HG02588 (cell line): ENCODE data around the gene UTP25.
"Not testable (repeated sequence)": the region's sequence is repeated elsewhere in the genome, so short reads cannot be mapped to it uniquely, and the experiment has no call there.

Experiments used
- ATAC-seq: cut with Tn5 transposase; IDR thresholded peaks from one replicate; pipeline ENCODE4 v1.9.1; 2021; ENCODE audit warnings: mild to moderate bottlenecking, moderate library complexity; ENCODE audit not compliant: unreplicated experiment

Gene UTP25, protein sequence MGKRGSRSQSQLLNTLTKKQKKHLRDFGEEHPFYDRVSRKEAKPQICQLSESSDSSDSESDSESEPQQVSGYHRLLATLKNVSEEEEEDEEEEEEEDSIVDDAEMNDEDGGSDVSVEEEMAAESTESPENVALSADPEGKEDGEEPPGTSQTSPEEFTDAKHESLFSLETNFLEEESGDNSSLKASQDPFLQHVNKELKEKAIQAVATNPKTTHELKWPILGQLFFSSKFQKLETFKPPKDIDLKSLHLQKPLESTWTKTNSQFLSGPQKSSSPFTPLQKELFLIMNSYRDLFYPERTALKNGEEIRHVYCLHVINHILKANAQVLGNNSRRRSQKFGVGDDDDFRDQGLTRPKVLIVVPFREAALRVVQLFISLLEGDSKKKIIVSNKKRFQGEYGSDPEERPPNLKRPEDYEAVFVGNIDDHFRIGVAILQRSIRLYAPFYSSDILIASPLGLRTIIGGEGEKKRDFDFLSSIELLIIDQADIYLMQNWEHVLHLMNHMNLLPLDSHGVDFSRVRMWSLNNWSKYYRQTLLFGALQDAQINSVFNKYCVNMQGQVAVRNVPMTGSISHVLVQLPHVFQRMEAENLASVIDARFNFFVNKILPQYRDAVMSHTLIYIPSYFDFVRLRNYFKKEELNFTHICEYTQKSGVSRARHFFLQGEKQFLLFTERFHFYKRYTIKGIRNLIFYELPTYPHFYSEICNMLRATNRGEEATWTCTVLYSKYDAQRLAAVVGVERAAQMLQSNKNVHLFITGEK

DNA sequence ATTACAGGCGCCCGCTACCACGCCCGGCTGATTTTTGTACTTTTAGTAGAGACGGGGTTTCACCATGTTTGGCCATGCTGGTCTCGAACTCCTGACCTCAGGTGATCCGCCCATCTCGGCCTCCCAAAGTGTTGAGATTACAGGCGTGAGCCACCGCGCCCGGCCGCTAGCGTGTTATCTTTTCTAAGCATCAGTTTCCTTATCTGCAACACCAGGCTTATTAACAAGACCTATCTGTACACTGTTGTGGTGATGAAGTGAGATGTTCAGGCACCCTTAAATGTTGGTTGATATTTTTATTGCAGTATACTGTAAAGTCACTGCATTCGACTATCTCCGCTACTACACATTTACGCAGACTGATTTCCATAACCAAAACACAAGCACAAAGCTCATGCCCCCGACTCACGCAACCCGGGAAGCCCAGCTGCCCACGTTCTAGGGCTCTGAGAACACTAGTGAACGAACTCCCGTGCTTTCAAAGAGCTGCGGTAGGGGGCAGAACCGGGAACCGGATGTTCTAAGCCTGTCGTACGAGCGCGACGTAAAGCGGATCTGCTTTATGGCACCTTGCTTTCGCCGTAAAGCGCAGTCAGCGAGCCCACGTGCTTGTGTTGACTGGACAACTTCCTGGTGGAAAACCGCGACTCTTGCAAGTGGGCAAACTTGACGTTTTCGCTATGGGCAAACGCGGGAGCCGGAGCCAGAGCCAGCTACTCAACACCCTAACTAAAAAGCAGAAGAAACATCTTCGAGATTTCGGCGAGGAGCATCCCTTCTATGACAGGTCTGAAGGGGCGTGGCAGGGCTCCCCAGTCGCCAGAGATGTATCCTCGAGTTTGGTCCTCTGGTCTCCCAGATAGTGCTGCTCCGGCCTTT is at the start of gene UTP25:
UTP25 (plus strand) TSS at position 589 of the 879 bp plus-strand sequence; CDS start at position 681, 92 bp downstream.
- peak; percentile 95 for ATAC-seq

DNA sequence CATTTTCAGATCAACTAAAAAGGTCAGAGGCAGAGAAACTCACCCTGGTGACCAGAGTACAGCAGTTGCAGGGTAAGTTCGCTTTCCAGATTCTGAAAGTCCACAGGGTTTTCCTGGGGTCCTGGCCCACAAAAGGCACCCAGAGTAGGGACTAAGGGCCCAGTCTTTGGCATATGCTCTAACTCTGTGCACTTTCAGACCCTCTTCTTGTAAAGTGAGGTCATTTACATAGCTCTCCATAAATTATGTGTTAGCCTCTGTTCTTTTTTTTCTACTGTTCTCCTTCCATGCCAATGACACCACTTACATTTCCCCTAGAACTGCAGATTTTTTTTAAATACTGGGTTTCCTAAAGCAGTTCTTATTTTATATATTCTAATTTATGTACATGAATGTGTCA is 49.7 kb upstream of the UTP25 start:
- no peak for ATAC-seq

DNA sequence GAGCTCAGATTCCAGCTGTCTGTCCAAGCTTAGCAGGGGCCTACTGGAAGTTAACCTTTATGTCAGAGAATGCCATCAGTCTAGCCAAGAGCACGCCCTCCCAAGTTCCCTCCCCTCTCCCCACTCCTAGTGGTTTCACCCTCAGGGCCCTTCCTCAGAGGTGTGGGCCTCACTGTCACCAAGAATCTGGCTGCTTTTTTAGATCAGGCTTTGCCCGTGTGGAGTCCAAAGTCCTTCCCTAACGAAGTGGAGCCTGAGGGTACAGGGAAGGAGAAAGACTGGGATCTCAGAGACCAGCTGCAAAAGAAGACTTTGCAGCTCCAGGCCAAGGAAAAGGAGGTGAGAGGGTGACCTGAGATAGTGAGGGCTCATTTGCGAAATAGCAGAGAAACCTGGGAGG is 47.5 kb upstream of the UTP25 start:
- no peak for ATAC-seq

DNA sequence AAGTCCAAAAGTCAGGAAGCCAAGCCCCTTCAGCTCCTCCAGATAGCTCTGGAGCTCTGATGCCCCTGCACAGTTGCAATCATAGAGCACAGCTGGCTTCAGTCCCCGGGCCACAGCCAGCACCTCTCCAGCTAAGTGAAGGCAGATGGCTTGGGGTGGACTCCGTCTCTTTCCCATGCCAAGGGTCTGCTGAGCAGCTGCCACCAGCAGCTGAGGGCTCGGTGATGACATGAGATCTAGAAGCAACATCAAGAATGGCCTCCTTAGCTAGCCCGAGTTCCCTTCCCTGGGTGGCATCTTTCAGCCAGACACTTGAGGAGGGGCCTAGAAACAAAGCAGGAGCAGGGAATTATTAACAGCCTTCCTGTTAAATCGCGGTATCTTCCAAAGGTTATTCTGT is 44.4 kb upstream of the UTP25 start:
- ATAC-seq, result no peak

DNA sequence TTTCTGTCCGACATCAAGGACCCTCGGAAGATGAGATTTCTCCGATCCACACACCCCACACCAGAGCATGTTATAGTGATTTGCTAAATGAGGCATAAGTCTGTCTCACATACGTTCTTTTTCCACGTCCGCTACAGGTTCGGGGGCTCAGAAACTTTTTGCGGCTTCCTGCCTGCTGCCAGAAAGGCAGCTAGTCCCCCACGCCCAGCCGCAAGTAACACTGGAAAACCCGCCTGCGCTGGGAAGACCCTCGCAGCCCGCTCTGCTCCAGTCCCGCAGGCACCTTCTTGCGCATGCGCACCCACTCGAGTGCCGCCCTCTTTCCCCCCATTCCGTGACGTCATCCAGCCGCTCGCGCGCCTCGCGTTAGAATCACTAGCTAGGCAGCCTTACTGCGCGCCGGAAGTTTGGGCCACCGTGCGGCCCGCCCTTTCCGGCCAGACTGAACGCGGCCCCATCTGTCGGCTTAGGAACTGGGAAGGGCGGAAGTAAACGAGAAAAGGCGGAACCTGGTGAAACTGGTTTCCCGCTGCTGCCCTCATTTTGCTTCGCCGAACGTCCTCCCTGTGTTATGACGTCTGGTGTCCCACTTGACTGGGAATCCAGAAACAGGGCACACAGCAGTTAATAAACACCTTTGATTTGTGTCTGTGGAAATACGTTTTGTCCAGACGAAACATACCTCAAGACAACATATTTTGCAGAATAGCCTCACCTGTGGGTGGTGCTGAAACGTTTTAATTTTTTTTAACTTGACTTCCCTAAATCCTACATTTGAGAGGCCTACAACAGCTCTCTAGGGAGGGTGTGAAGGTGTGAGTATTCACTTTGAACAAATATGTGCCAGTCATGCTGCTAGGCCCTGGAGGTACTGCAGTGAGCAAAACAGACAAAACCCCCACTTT is 43.3 kb upstream of the UTP25 start, which contains the start of gene C1orf74:
C1orf74 (minus strand) TSS at position 295 of the 905 bp plus-strand sequence. CDS start 925 bp downstream, outside the sequence.
- peak; percentile 99 for ATAC-seq

DNA sequence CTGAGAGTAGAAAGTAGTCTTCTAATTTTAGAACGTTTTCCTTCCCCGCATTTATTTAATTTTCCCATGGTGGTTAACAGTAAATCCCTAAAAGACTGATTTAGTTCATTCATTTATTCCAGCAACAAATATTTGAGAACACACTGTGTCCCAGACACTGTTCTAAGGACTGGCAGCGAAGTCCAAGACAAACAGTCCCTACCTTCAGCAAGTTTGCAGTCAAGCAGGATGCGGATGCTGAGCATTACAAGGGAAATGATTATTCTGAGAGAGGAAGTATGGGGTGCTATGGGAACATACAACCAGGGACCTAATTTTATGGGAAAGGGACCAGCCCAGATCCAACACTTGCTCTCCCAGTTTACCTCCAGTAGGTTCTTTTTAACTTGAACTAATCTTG is 42.2 kb upstream of the UTP25 start:
- no peak for ATAC-seq

DNA sequence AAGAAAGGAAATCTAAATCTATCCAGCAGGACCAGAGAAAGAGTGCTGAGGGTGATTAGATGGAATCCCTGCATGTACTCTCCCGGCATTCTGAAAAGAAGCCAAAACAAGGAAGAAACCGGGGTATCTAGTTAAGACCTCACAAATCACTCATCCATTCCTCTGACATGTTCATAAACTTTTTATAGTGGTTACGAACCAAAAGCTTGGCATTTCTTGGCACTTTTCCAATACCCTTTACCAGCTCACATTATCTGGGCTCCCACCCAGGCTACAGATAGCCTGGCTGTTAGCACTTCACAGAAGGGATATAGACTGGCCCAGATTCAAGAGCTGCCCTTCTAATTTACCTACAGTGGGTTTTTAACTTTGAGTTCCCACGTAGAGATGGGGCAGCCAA is 41.6 kb upstream of the UTP25 start:
- no peak for ATAC-seq

DNA sequence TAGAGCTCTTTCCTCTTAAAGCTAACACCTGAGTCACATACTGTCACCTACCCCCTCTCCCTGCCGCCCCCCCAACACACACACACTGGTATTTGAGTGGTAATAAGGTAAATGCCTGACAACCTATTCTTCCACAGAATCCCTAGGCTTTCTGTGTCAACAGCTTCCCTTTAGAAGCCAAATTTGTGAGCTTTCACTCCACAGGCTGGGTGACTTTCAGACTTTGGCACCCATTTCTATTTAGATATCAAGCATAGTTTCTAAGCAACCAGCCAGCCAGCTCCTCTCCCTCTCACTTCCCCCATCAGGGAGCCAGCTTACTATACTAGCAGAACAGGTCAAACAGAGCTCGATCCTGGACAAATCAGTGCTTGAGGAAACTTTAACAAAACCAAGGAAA is 40.2 kb upstream of the UTP25 start:
- no peak for ATAC-seq

DNA sequence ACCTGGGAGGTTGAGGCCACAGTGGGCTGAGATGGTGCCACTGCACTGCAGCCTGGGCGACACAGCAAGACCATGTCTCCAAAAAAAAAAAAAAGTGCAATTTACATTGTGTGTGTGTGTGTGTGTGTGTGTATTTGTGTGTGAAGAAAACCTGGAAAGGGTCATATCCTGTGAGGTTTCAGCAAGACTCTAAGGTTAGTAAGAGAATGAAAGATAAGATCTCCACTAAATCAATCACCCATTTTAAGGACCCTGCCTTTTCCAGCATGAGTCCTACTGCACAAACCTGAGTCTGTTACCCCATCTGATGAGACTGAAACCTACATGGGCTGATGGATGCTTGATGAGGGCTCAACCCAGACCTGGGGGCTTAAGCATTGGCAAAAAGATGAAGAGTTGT is 38.5 kb upstream of the UTP25 start:
- ATAC-seq, result no peak

DNA sequence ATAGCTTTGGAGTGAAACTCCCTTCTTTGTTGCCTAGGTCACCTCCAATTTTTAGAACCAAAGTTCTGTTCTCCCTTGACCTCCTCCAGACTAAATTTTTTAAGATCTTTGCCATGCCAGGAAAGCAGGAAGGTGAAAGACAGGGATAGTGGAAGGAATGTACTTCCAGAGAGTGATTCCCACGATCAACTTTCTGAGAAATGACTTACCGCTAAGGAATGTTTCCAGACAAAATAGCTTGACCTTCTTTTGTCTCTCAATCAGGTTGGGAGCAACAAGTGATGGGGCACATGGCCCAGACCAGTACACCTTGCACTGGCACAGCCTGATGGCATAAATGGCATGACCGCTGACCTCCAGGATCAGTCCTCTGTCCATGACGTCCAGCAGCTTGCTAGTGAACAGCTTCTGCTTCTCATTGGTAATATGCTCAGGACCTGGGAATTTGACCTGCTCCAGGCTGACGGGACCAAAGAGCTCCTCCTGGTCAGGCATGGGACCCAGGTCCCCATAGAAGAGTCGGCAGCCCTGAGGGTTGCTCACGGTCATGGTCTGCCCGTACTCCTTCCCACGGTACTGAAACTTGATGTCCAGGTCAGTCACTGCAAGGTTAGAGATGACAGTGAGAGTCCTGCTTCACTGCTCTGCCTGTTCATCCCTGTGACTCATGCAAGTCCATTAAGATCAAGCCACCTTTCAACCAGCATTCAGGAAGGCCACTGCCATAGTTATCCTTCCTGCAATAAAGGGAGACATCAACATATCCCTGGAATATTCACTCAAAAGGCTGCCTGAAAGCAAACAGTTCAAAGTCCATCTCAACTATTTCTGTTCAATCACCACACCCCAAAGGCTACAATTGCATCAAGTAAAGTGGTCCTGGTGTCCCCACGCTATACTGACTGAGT is 37.2 kb upstream of the UTP25 start:
- ATAC-seq, result no peak

DNA sequence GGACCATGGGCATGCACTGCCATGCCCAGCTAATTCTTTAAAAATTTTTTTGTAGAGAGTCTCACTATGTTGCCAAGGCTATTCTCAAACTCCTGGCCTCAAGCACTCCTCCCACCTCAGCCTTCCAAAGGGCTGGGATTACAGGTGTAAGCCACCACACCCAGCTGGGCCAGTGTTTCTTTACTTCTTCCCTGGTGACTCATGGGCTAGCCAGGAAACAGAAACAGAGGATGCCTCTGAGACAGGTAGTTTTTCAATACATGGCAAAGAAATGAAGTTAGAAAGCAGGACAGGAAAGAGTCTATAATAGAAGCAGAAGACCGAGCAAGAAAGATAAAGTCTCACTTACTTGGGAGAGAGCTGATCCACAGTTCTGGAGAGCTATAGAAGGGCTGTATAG is 35.9 kb upstream of the UTP25 start:
- ATAC-seq, result no peak

DNA sequence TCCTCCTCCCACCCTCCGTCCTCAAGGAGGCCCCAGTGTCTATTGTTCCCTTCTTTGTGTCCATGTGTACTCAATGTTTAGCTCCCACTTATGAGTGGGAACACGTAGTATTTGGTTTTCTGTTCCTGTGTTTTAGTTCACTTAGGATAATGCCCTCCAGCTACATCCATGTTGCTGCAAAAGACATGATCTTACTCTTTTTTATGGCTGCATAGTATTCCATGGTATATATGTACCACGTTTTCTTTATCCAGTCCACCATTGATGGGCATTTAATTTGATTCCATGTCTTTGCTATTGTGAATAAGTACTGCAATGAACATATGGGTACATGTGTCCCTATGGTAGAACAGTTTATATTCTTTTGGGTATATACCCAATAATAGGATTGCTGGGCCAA is 34.1 kb upstream of the UTP25 start:
- ATAC-seq, result not testable (repeated sequence)

DNA sequence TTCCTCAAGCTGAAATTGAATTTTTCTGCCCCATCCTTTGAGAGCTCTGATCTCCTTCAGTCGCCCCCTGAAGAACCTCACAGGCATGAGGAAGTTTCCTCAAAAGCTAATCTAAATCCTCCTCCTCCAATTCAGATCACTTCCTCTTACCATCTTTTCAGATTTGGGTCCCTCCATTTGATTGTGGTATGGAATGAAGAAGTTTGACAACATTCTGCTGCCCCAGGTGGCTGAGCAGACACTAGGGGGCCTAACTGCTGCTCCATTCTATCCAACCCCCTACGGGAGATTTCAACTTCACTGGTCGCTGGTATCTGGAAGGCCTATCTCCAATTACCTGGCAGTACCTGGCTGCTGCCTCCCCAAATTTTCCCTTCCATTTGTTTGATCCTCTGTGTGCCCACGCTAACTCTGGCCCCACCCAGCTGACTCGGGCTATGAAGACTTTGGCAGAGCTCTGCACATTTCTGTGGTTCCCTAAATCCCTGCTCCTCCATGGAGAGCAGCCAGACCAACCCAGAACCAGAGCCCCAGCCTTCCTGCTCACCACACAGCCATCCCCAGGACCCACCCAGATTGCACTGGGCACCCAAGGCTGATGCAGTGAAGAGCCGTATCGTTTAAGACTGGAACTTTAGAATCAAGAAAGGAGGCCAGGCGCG is 29.7 kb upstream of the UTP25 start:
- ATAC-seq, result no peak

DNA sequence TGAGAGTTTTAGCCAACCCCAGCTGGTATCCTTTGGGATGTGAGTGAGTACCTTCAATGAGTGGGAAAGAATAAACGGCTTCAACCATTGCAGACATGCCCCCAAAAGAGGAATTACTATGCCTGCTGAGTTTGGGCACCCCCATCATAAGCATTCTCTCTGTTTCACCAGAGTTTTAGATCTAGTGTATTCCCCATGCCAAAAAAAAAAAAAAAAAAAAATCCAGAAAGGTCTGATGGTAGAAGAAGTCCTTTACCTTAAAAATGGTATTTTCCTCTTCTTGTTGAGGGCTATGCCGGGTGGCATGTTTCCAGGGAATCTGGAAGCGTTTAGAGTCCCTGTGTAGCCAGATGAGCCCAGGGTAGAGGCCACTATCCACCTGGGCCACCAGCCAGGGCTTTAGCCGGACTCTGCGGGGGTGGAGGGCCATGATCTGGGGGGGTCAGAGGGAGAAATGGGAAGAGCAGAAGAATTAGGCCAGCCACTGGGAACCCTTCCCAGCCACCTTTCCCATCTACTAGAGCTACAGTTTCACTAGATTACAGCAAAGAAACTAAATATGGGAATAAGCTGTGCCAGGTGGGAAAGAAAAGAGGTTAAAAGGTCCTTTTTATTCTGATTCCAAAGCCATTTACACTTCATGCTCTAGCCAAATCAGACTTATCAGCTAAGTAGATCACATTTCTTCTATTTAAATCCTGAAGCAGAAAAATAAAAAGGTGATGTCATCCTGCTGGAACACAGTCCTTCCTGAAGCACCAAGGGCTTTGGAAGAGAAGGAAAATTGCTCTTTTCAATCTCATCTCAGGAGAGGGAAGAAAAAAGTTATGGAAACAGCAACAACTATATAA is 26.6 kb upstream of the UTP25 start:
- no peak for ATAC-seq

DNA sequence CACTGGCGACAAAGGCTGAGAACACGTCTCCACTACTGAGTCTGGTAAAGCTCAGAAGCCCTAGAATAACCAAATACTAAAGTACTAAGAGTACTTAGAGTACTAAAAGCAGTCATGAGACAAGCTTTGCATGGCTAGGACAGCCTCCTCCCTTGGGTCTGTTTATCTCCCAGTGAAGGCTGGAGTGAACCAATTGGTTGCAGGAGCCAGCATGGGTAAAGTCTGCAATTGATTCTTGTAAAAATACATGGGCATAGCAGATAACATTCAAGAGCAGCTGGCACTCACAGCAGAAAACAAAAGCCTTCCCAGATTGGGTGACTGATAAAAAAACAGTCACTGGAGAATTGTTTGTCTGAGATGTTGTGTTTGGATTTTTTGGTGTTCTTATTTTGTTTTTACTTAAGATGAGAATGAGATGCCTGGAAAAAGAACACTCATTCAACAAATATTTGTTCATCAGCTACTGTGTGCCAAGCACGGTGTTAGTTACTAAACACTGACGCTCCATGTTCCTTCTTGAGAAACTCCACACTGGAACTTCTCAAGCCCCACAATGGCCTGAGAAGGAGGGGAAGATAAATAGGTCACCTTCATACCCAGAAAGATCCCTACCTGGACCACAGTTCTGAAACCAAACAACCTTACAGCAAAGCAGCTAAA is 25.5 kb upstream of the UTP25 start:
- ATAC-seq, result no peak

DNA sequence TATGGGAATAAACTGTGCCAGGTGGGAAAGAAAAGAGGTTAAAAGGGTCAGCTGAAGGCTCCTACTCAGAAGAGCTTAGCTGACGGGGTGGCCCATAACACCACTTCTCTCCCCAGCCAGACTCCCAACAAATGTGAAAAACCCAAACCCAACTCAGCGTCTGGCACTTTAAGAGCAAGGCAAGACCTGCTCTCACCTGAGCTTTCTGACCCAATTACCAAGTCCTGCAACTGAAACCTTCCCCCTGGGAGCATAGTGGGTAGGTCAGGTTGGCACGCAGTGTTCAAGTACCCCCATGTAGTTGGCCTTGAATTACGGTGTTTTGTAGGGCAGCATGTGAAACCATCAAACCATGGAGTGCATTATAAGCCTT is 25.0 kb upstream of the UTP25 start:
- no peak for ATAC-seq

DNA sequence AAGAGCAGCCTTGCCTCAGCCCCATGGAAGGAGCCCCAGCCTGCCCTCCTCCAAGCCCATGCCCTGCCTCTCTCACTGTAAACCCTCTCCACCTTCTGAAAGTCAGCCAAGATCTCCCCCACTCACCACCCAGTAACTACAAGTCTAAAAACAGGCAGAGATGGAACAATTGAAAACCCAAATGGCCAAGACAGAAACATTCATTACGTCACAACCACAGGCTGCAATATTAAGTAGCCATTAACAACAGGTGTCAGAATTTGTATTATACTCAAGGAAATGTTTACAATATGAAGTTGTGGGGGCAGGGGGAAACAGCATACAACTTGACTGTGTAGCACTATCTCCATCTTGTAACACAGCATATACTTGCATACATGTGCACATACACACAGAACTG is 24.2 kb upstream of the UTP25 start:
- ATAC-seq, result no peak
